IPS DF 6.9 (cell line): ENCODE measurements around the gene APBB1.
"Not testable (repeated sequence)": the region's sequence is repeated elsewhere in the genome, so short reads cannot be mapped to it uniquely, and the experiment has no call there.

Experiments
- DNase-seq: peaks from one replicate; pipeline ENCODE4 v3.0.0-alpha.2; 2013; ENCODE audit warnings: low read depth, low spot score
- H3K27ac ChIP-seq: one replicate; pipeline ENCODE4 v1.5.1; 2013; ENCODE audit warnings: low read length, control low read depth
- H3K27me3 ChIP-seq: 2 replicates; pipeline ENCODE4 v1.6.1; 2013; ENCODE audit warnings: mild to moderate bottlenecking, low read length; ENCODE audit not compliant: control insufficient read depth, insufficient read depth
- H3K36me3 ChIP-seq: 2 replicates; pipeline ENCODE4 v1.6.1; 2013; ENCODE audit warnings: low read length; ENCODE audit not compliant: control insufficient read depth, insufficient read depth
- H3K4me1 ChIP-seq: 2 replicates; pipeline ENCODE4 v1.6.1; 2013; ENCODE audit warnings: low read length; ENCODE audit not compliant: control insufficient read depth, insufficient read depth
- H3K4me3 ChIP-seq: 2 replicates; pipeline ENCODE4 v1.5.1; 2013; ENCODE audit warnings: mild to moderate bottlenecking, low read length
- H3K9me3 ChIP-seq: 2 replicates; pipeline ENCODE4 v1.6.1; 2013; ENCODE audit warnings: low read length, inconsistent platforms; ENCODE audit not compliant: control insufficient read depth, insufficient read depth
- WGBS: extraction: QIAGEN DNeasy Blood & Tissue Kit; methylation state at CpG from one replicate; pipeline ENCODE4 v1.1.7; 2013; ENCODE audit warnings: mixed read lengths, missing lambda C conversion rate; ENCODE audit not compliant: insufficient read length, insufficient coverage; 5-methylcytosine and 5-hydroxymethylcytosine counted together

The APBB1 gene

GRCh38 chr11:6403539-6403938 lies 15.4 kb downstream of the APBB1 start:
- no CpG with 5 or more reads among the region's 8 CpGs for WGBS
- Histone ChIP-seq H3K36me3 (no peaks in the 10 kb centered on the region), H3K4me1 (peaks cover 3% of the 10 kb centered on the region), H3K9me3 (no peaks in the 10 kb centered on the region), H3K4me3 (no peak overlapping the region), H3K27ac (no peak overlapping the region), H3K27me3 (no peaks in the 10 kb centered on the region)
- no peak for DNase-seq

- DNase-seq, result no peak
- H3K4me1 ChIP-seq, result peaks cover 3% of the 10 kb centered on the region
- H3K27ac ChIP-seq, result no peak overlapping the region
- no peak overlapping the region for H3K4me3 ChIP-seq
- no peaks in the 10 kb centered on the region for H3K9me3 ChIP-seq
- no CpG with 5 or more reads among the region's 7 CpGs for WGBS
- no peaks in the 10 kb centered on the region for H3K27me3 ChIP-seq
- H3K36me3 ChIP-seq, result no peaks in the 10 kb centered on the region
Measured at GRCh38 chr11:6402561-6402981, 16.3 kb downstream of the APBB1 start.

- no peaks in the 10 kb centered on the region for H3K9me3 ChIP-seq
- H3K4me1 ChIP-seq, result peaks cover 3% of the 10 kb centered on the region
- H3K4me3 ChIP-seq, result no peak overlapping the region
- no peaks in the 10 kb centered on the region for H3K27me3 ChIP-seq
- no CpG with 5 or more reads among the region's 12 CpGs for WGBS
- H3K36me3 ChIP-seq, result no peaks in the 10 kb centered on the region
- no peak overlapping the region for H3K27ac ChIP-seq
- no peak for DNase-seq
Measured at GRCh38 chr11:6402061-6402470, 16.8 kb downstream of the APBB1 start.

DNA sequence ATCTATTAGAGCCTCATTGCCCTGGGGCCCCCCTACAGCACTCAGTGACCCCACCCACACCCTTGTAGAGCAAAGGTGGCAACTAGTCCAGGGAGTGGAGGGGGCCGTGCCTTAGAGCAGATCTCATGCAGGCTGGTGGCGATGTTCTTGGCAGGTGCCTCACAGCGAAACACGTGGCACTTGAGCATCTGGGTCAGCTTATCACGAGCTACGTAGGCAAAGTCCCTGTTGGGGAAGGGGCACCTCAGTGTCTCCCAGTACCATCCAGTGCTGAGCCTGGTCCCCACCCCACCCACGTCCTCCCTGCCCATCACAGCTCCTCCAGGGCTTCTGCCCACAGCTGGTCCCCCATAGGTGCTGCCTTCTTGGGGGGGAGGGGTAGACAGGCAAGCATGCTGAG lies 17.4 kb downstream of the APBB1 start:
- DNase-seq, result no peak
- WGBS, result no CpG with 5 or more reads among the region's 7 CpGs
- no peaks in the 10 kb centered on the region for H3K36me3 ChIP-seq
- no peak overlapping the region for H3K27ac ChIP-seq
- no peak overlapping the region for H3K4me3 ChIP-seq
- H3K9me3 ChIP-seq, result no peaks in the 10 kb centered on the region
- peaks cover 3% of the 10 kb centered on the region for H3K4me1 ChIP-seq
- no peaks in the 10 kb centered on the region for H3K27me3 ChIP-seq

GRCh38 chr11:6400431-6401345 lies 18.2 kb downstream of the APBB1 start:
- Histone ChIP-seq H3K27ac (no peak overlapping the region), H3K4me1 (peaks cover 3% of the 10 kb centered on the region), H3K36me3 (no peaks in the 10 kb centered on the region), H3K27me3 (no peaks in the 10 kb centered on the region), H3K9me3 (no peaks in the 10 kb centered on the region), H3K4me3 (no peak overlapping the region)
- WGBS, result no CpG with 5 or more reads among the region's 15 CpGs
- DNase-seq, result no peak

DNA sequence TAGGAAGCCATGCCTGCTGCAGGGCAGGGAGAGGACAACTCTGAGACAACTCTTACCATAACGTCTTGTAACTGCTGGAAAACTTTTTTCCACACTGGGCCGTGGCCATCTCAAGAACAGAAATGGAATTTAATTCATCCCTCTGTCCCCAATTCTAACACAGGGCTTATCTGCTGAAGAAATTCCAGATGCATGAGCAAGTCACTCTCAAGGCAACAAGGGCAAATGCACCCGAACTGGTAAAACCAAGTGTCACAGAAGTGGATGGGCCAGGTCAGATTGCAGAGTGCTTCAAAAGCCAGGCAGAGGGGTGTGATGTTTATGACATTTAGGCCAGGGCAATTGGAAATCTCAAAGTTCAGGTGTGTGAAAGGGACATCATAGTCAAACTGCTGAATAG lies 21.3 kb downstream of the APBB1 start:
- Histone ChIP-seq H3K4me3 (no peak overlapping the region), H3K4me1 (no peaks in the 10 kb centered on the region), H3K9me3 (no peaks in the 10 kb centered on the region), H3K27me3 (no peaks in the 10 kb centered on the region), H3K27ac (no peak overlapping the region), H3K36me3 (no peaks in the 10 kb centered on the region)
- no CpG with 5 or more reads among the region's 3 CpGs for WGBS
- no peak for DNase-seq

DNA sequence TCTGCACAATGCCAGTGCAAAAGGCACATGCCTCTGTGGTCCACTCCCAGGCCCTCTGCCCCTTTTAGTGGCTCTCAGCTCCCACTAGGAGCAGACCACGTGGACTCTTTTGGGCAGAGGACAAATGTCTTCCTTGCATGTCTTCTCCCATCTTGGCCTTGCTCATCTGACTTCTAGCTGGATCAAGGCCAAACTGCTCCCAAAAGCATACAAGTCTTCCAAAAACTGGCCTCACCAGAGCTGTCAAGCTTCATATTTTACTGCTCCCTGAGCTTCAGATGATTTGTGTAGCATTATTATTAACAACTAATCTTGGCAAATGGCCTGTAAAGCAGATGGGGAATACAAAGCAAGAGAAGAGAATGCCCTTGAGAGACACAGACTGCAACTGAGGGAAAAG lies 21.7 kb downstream of the APBB1 start:
- no peak overlapping the region for H3K4me3 ChIP-seq
- WGBS, result no CpG with 5 or more reads among the region's 1 CpG
- DNase-seq, result no peak
- H3K9me3 ChIP-seq, result no peaks in the 10 kb centered on the region
- no peaks in the 10 kb centered on the region for H3K36me3 ChIP-seq
- no peaks in the 10 kb centered on the region for H3K4me1 ChIP-seq
- H3K27me3 ChIP-seq, result no peaks in the 10 kb centered on the region
- H3K27ac ChIP-seq, result no peak overlapping the region

GRCh38 chr11:6395470-6396060 lies 23.3 kb downstream of the APBB1 start:
- Histone ChIP-seq H3K27ac (no peak overlapping the region), H3K36me3 (no peaks in the 10 kb centered on the region), H3K9me3 (no peaks in the 10 kb centered on the region), H3K27me3 (no peaks in the 10 kb centered on the region), H3K4me3 (no peak overlapping the region), H3K4me1 (no peaks in the 10 kb centered on the region)
- WGBS, result no CpG with 5 or more reads among the region's 16 CpGs
- DNase-seq, result no peak

DNA sequence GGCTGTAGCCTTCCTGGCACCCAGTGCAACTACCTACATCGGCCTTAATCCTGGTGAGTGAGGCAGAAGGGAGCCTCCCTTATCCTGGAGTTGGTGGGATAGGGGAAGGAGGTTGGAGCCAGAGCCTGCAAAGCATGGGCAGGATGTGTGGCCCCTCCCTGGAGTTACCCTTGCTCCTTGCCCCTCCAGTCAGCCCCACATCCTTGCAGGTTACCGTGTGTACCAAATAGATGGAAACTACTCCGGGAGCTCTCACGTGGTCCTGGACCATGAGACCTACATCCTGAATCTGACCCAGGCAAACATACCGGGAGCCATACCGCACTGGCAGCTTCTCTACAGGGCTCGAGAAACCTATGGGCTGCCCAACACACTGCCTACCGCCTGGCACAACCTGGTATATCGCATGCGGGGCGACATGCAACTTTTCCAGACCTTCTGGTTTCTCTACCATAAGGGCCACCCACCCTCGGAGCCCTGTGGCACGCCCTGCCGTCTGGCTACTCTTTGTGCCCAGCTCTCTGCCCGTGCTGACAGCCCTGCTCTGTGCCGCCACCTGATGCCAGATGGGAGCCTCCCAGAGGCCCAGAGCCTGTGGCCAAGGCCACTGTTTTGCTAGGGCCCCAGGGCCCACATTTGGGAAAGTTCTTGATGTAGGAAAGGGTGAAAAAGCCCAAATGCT lies 24.8 kb downstream of the APBB1 start:
- H3K4me3 ChIP-seq, result no peak overlapping the region
- WGBS, result no CpG with 5 or more reads among the region's 16 CpGs
- no peak for DNase-seq

DNA sequence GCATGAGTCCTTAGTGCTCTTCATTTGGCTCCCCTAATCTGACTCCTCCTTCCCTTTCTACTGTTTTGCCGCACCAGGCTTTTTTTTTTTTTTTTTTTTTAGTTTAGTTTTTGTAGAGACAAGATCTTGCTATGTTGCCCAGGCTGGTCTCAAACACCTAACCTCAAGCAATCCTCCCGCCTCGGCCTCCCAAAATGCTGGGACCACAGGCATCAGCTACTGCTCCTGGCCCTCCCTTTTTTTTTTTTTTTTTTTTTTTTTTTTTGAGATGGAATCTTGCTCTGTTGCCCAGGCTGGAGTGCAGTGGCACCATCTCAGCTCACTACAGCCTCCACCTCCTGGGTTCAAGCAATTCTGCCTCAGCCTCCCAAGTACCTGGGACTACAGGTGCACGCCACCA lies 26.6 kb downstream of the APBB1 start:
- H3K4me1 ChIP-seq, H3K27ac ChIP-seq, H3K27me3 ChIP-seq, H3K9me3 ChIP-seq, H3K36me3 ChIP-seq, DNase-seq, H3K4me3 ChIP-seq: not testable (repeated sequence)
- no CpG with 5 or more reads among the region's 4 CpGs for WGBS

More for the DNA sequence above, 24.8 kb downstream of the APBB1 start:
- H3K4me1 ChIP-seq, result no peaks in the 10 kb centered on the region
- H3K36me3 ChIP-seq, result no peaks in the 10 kb centered on the region
- no peaks in the 10 kb centered on the region for H3K9me3 ChIP-seq
- no peak overlapping the region for H3K27ac ChIP-seq
- H3K27me3 ChIP-seq, result no peaks in the 10 kb centered on the region
